Measurements from ENCODE around the gene GRIK5. TPM values are rescaled to one million over a fixed set of nuclear protein-coding genes. Genes with fewer than 3 reads are reported as not detected.

The GRIK5 gene
- total RNA-seq, 4 donors from 2014 or later = 1.6 to 13.1 (median 3.6) TPM

- H3K36me3 ChIP-seq = no peaks in the 10 kb centered on the region
- DNase-seq = no peak
- H3K27ac ChIP-seq = no peak overlapping the region
- intact Hi-C loops (cut with DNase I; ENCODE audit: low total_unique reads) (no loop called here), in situ Hi-C loops (cut with MboI; ENCODE audit: low pct_ligation_motif_present in 1 of 4, low pct_unique_long_range_greater_than_20kb in 1 of 4, low sequenced_read_pairs in 3 of 4) (no loop called here)
- peaks cover 78% of the 10 kb centered on the region for H3K27me3 ChIP-seq
- no peaks in the 10 kb centered on the region for H3K9me3 ChIP-seq
- no peak for TF ChIP-seq POLR2AphosphoS5 (IDR thresholded peaks at IDR 0.05)
- no peak for TF ChIP-seq POLR2A (IDR thresholded peaks at IDR 0.05)
- TF ChIP-seq CTCF (IDR thresholded peaks at IDR 0.05) = no peak
- TF ChIP-seq EP300 (IDR thresholded peaks at IDR 0.05; ENCODE audit: low read depth) = no peak
- 25 to 37% methylated on average over 4 to 21 of the region's 55 CpGs for WGBS, 2 donors (ENCODE audit: low coverage in 1 of 2)
- H3K4me1 ChIP-seq = peaks cover 0 to 14% (median 7%) of the 10 kb centered on the region in 4 donors
- no peak overlapping the region for H3K4me3 ChIP-seq
Observed at GRCh38 chr19:41999071-41999877, 70.7 kb downstream of the GRIK5 start.

DNA sequence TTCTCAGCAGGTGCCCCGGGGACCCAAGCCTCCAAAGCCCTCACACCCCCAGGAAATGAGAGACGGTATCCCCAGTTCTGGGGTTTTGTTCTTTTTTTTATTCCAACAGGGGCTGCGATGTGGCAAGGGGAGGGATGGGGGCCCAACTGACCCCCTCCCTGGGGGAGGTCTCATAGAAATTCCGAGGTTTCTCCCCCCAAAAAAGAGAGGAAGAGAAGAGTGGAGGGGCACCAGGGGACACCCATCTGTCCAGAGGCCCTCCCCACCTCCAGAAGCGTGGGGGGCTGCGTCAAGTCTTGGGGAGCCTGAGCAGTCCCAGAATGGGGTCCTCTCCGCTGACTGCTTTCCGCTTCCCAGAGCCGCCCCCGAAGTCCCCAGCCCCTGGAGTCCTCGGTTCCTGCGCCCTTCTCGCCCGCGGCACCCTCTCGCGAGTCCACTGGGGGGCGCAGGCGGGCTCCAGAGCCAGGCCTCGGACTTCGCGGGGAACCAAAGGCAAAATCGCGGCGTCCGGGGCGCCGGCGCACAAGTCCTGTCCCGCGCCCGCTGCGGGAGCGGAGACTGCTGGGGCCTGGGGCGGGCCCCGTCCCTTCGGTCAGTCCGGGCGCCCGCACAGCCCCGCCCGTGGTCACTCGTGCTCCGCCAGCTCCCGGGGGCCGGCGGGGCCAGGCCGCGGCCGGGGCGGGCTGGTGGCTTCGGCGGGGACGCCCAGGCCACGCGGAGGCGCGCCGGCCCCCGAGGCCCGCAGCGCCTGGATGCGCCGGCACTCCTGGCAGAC is 71.6 kb downstream of the GRIK5 start:
- no peaks in the 10 kb centered on the region for H3K9me3 ChIP-seq
- no peaks in the 10 kb centered on the region for H3K36me3 ChIP-seq
- peak; percentile 43 for DNase-seq
- H3K4me1 ChIP-seq = peaks cover 5 to 22% (median 15%) of the 10 kb centered on the region in 4 donors
- in situ Hi-C loops (cut with MboI; ENCODE audit: low pct_ligation_motif_present in 1 of 4, low pct_unique_long_range_greater_than_20kb in 1 of 4, low sequenced_read_pairs in 3 of 4) = no loop called here
- H3K4me3 ChIP-seq = peak overlapping the region in 1 of 4 donors; percentile 18
- TF ChIP-seq CTCF (IDR thresholded peaks at IDR 0.05) (peak; percentile 40 to 59 (median 54)), POLR2AphosphoS5 (IDR thresholded peaks at IDR 0.05) (no peak), EP300 (IDR thresholded peaks at IDR 0.05; ENCODE audit: low read depth) (no peak), POLR2A (IDR thresholded peaks at IDR 0.05) (no peak)
- peaks cover 86% of the 10 kb centered on the region for H3K27me3 ChIP-seq
- 5% methylated on average over 17 of the region's 64 CpGs; no CpG with 5 or more reads in 1 of the 2 donors for WGBS, 2 donors (ENCODE audit: low coverage in 1 of 2)
- H3K27ac ChIP-seq = no peak overlapping the region
- intact Hi-C loops (cut with DNase I; ENCODE audit: low total_unique reads) = no loop called here

- no peak for TF ChIP-seq POLR2AphosphoS5 (IDR thresholded peaks at IDR 0.05)
- peaks cover 92% of the 10 kb centered on the region for H3K27me3 ChIP-seq
- WGBS, 2 donors (ENCODE audit: low coverage in 1 of 2) = 19% methylated on average over 14 of the region's 14 CpGs; no CpG with 5 or more reads in 1 of the 2 donors
Observed at GRCh38 chr19:41997851-41998229, 72.2 kb downstream of the GRIK5 start.

DNA sequence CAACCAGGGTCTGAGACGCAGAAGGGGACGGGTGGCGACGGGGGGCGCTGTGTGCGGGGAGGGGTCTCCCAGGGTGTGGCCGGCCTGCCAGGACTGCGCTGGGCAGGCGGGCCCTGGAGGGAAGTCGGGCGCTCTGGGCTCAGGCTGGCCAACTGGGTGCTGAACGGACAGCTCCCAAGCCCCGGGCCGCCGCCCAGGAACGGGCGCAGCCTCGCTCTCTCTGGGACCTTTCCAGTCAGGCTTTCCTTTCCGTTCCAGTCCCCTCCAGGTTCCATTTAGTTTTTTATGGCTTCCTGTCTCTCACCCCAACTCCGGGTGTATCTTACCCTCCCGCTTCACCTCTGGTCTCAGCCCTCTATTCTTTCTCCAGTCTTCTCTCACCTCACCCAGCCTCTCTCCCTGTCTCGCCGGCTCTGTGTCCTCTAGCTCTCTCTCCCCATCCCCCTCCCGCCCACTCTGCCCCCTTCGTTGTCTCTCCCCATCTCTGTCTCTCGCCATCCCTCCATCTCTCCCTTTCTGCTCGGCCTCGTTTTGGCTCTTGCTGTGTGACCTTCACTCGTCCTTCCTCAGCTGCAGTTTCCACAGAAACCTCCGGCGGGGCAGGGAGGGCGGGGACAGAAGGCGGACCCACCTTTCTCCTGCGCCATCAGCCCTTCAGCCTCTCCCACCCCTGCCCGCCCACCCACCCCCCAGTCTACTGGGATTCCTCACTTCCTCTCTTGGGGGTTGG is 72.7 kb downstream of the GRIK5 start:
- 2 to 3% methylated on average over 8 to 35 of the region's 35 CpGs for WGBS, 2 donors (ENCODE audit: low coverage in 1 of 2)

More at GRCh38 chr19:41997851-41998229, 72.2 kb downstream of the GRIK5 start:
- intact Hi-C loops (cut with DNase I; ENCODE audit: low total_unique reads) (no loop called here), in situ Hi-C loops (cut with MboI; ENCODE audit: low pct_ligation_motif_present in 1 of 4, low pct_unique_long_range_greater_than_20kb in 1 of 4, low sequenced_read_pairs in 3 of 4) (no loop called here)
- Histone ChIP-seq H3K4me1 (peaks cover 5 to 23% (median 15%) of the 10 kb centered on the region in 4 donors), H3K9me3 (no peaks in the 10 kb centered on the region), H3K4me3 (no peak overlapping the region), H3K36me3 (no peaks in the 10 kb centered on the region), H3K27ac (no peak overlapping the region)
- DNase-seq = no peak

More for the DNA sequence above, 72.7 kb downstream of the GRIK5 start:
- in situ Hi-C loops (cut with MboI; ENCODE audit: low pct_ligation_motif_present in 1 of 4, low pct_unique_long_range_greater_than_20kb in 1 of 4, low sequenced_read_pairs in 3 of 4) = no loop called here
- no peaks in the 10 kb centered on the region for H3K36me3 ChIP-seq
- peaks cover 98% of the 10 kb centered on the region for H3K27me3 ChIP-seq
- no peak overlapping the region for H3K27ac ChIP-seq
- TF ChIP-seq POLR2A (IDR thresholded peaks at IDR 0.05) (no peak), CTCF (IDR thresholded peaks at IDR 0.05) (no peak), EP300 (IDR thresholded peaks at IDR 0.05; ENCODE audit: low read depth) (no peak), POLR2AphosphoS5 (IDR thresholded peaks at IDR 0.05) (no peak)
- H3K4me3 ChIP-seq = no peak overlapping the region
- DNase-seq = peak; percentile 32
- H3K9me3 ChIP-seq = no peaks in the 10 kb centered on the region
- H3K4me1 ChIP-seq = peaks cover 5 to 23% (median 15%) of the 10 kb centered on the region in 4 donors
- intact Hi-C loops (cut with DNase I; ENCODE audit: low total_unique reads) = no loop called here
